ENCODE measurements around the gene IGFL1. TPM values are rescaled to one million over a fixed set of nuclear protein-coding genes. Genes with fewer than 3 reads are reported as not detected.

IGFL1 gene
- total and polyA plus RNA-seq, 10 of the 15 experiments (the other 5 are each of a cell fraction or from before 2014, with no cell fraction given): not detected

DNA sequence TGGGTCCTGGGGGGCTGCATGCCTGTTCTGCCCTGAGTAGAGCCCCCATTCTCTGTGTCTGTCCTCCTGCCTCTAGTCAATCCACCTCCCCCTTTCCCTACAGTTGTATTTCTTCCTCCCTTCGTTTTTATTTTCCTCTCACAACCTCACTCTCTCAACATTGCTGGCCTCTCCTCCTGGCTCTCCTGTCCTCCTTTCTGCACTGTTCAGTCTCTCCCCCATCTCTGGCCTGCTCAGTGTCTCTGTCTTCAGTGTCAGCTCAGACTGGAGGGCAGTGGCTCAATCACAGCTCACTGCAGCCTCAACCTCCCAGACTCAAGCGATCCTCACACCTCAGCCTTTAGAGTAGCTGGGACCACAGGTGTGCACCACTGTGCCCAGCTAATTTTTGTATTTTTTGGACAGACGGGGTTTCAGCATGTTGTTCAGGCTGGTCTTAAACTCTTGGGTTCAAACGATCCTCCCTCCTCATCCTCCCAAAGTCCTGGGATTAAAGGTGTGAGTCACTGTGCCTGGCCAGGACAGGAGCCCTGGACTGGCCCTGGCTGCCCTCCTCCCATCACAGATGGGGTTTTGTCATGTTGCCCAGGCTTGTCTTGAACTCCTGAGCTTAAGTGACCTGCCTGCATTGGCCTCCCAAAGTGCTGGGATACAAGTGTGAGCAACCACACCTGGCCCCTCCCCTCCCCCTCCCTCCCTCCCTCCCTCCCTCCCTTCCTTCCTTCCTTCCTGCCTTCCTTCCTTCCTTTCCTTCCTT, 32.0 kb upstream of the IGFL1 start:
- Histone ChIP-seq H3K4me1 (ENCODE audit: control insufficient read depth, insufficient read depth, low read length) (no peaks in the 10 kb centered on the region), H3K79me2 (ENCODE audit: control insufficient read depth, insufficient read depth, low read length) (no peaks in the 10 kb centered on the region), H2AFZ (ENCODE audit: control insufficient read depth, low read depth, low read length) (no peak overlapping the region), H3K27ac (ENCODE audit: control insufficient read depth, insufficient read depth) (no peak overlapping the region), H3K27me3 (replicated peaks in 1 of 2; ENCODE audit: control insufficient read depth in 2 of 2, insufficient read depth in 2 of 2, low read length in 1 of 2) (no peaks in the 10 kb centered on the region; a peak in 1 of 4 replicates), H3K36me3 (ENCODE audit: control insufficient read depth in 2 of 2, insufficient read depth in 2 of 2, low read length in 1 of 2) (no peaks in the 10 kb centered on the region), H3K4me2 (ENCODE audit: control insufficient read depth, insufficient read depth) (no peak overlapping the region), H3K9me3 (replicated peaks; ENCODE audit: control insufficient read depth, insufficient read depth, low read length) (no peaks in the 10 kb centered on the region), H3K4me3 (no peak overlapping the region), H4K20me1 (ENCODE audit: control insufficient read depth, insufficient read depth) (no peaks in the 10 kb centered on the region), H3K9ac (ENCODE audit: control insufficient read depth, insufficient read depth, low read length) (no peak overlapping the region)
- no peak for DNase-seq (ENCODE audit: low read depth, low spot score)
- no peak for FAIRE-seq
- RAD21 ChIA-PET (ENCODE audit: unreplicated experiment): no interaction called here
- in situ Hi-C loops (cut with MboI): no loop called here
- CTCF ChIA-PET: no interaction called here
- no TSS peak for BruUV-seq (replicated peaks)
- TF ChIP-seq IKZF1 (conservative IDR thresholded peaks at IDR 0.05) (no peak), SMAD5 (IDR thresholded peaks at IDR 0.05; ENCODE audit: low read depth) (no peak), SP1 (IDR thresholded peaks at IDR 0.05; ENCODE audit: low read depth, low read length) (no peak)
- TF ChIP-seq, protein P1, sequence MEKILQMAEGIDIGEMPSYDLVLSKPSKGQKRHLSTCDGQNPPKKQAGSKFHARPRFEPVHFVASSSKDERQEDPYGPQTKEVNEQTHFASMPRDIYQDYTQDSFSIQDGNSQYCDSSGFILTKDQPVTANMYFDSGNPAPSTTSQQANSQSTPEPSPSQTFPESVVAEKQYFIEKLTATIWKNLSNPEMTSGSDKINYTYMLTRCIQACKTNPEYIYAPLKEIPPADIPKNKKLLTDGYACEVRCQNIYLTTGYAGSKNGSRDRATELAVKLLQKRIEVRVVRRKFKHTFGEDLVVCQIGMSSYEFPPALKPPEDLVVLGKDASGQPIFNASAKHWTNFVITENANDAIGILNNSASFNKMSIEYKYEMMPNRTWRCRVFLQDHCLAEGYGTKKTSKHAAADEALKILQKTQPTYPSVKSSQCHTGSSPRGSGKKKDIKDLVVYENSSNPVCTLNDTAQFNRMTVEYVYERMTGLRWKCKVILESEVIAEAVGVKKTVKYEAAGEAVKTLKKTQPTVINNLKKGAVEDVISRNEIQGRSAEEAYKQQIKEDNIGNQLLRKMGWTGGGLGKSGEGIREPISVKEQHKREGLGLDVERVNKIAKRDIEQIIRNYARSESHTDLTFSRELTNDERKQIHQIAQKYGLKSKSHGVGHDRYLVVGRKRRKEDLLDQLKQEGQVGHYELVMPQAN (conservative IDR thresholded peaks at IDR 0.05): no peak
- SMC1A ChIA-PET (ENCODE audit: uncharacterized antibody, unreplicated experiment): no interaction called here
- no peak for ATAC-seq
- WGBS (ENCODE audit: insufficient coverage, insufficient replicate concordance, low lambda C conversion rate, missing lambda C conversion rate): 18% methylated on average over 4 of the region's 4 CpGs
- POLR2A ChIA-PET: no interaction called here
- intact Hi-C loops (cut with micrococcal nuclease; ENCODE audit: unreplicated experiment): no loop called here

DNA sequence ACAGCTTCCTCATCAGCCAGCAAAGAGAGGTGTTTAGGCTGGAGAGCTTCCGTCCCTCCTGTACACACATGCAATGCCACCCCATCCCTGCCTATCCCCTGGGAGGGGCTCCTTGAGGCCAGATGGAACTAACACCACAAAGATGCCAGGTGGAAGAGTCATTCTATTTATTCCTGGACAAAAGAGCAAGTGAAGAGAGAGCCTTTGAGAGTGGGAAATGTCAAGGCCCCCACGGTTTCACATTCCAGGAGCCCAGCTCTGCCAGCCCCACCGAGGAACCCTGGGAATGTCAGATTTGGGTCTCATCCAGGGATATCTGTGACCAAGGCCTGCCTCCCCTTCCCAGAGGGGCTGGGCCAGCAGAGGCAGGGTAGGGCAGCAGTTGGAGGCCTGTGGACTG, 30.8 kb upstream of the IGFL1 start:
- Histone ChIP-seq H3K79me2 (ENCODE audit: control insufficient read depth, insufficient read depth, low read length) (no peaks in the 10 kb centered on the region), H3K4me1 (ENCODE audit: control insufficient read depth, insufficient read depth, low read length) (no peaks in the 10 kb centered on the region), H3K4me2 (ENCODE audit: control insufficient read depth, insufficient read depth) (no peak overlapping the region), H3K27ac (ENCODE audit: control insufficient read depth, insufficient read depth) (no peak overlapping the region), H3K9ac (ENCODE audit: control insufficient read depth, insufficient read depth, low read length) (no peak overlapping the region), H3K9me3 (replicated peaks; ENCODE audit: control insufficient read depth, insufficient read depth, low read length) (no peaks in the 10 kb centered on the region), H3K36me3 (ENCODE audit: control insufficient read depth in 2 of 2, insufficient read depth in 2 of 2, low read length in 1 of 2) (no peaks in the 10 kb centered on the region), H3K27me3 (replicated peaks in 1 of 2; ENCODE audit: control insufficient read depth in 2 of 2, insufficient read depth in 2 of 2, low read length in 1 of 2) (peaks cover 0 to 2% of the 10 kb centered on the region in 2 experiments; a peak in 2 of 4 replicates), H4K20me1 (ENCODE audit: control insufficient read depth, insufficient read depth) (no peaks in the 10 kb centered on the region), H2AFZ (ENCODE audit: control insufficient read depth, low read depth, low read length) (no peak overlapping the region), H3K4me3 (no peak overlapping the region)
- RAD21 ChIA-PET (ENCODE audit: unreplicated experiment): no interaction called here
- SMC1A ChIA-PET (ENCODE audit: uncharacterized antibody, unreplicated experiment): no interaction called here
- intact Hi-C loops (cut with micrococcal nuclease; ENCODE audit: unreplicated experiment): no loop called here
- DNase-seq (ENCODE audit: low read depth, low spot score): no peak
- BruUV-seq (replicated peaks): no TSS peak
- ATAC-seq: no peak
- 18% methylated on average over 3 of the region's 3 CpGs for WGBS (ENCODE audit: insufficient coverage, insufficient replicate concordance, low lambda C conversion rate, missing lambda C conversion rate)
- FAIRE-seq: no peak
- CTCF ChIA-PET: no interaction called here
- POLR2A ChIA-PET: no interaction called here
- in situ Hi-C loops (cut with MboI): no loop called here
- no peak for TF ChIP-seq POLR2AphosphoS2 (IDR thresholded peaks at IDR 0.05; ENCODE audit: low read depth, low read length)
- TF ChIP-seq, protein P2, sequence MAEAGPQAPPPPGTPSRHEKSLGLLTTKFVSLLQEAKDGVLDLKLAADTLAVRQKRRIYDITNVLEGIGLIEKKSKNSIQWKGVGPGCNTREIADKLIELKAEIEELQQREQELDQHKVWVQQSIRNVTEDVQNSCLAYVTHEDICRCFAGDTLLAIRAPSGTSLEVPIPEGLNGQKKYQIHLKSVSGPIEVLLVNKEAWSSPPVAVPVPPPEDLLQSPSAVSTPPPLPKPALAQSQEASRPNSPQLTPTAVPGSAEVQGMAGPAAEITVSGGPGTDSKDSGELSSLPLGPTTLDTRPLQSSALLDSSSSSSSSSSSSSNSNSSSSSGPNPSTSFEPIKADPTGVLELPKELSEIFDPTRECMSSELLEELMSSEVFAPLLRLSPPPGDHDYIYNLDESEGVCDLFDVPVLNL (IDR thresholded peaks at IDR 0.05; ENCODE audit: low read depth, low read length): no peak
- TF ChIP-seq, protein P3, sequence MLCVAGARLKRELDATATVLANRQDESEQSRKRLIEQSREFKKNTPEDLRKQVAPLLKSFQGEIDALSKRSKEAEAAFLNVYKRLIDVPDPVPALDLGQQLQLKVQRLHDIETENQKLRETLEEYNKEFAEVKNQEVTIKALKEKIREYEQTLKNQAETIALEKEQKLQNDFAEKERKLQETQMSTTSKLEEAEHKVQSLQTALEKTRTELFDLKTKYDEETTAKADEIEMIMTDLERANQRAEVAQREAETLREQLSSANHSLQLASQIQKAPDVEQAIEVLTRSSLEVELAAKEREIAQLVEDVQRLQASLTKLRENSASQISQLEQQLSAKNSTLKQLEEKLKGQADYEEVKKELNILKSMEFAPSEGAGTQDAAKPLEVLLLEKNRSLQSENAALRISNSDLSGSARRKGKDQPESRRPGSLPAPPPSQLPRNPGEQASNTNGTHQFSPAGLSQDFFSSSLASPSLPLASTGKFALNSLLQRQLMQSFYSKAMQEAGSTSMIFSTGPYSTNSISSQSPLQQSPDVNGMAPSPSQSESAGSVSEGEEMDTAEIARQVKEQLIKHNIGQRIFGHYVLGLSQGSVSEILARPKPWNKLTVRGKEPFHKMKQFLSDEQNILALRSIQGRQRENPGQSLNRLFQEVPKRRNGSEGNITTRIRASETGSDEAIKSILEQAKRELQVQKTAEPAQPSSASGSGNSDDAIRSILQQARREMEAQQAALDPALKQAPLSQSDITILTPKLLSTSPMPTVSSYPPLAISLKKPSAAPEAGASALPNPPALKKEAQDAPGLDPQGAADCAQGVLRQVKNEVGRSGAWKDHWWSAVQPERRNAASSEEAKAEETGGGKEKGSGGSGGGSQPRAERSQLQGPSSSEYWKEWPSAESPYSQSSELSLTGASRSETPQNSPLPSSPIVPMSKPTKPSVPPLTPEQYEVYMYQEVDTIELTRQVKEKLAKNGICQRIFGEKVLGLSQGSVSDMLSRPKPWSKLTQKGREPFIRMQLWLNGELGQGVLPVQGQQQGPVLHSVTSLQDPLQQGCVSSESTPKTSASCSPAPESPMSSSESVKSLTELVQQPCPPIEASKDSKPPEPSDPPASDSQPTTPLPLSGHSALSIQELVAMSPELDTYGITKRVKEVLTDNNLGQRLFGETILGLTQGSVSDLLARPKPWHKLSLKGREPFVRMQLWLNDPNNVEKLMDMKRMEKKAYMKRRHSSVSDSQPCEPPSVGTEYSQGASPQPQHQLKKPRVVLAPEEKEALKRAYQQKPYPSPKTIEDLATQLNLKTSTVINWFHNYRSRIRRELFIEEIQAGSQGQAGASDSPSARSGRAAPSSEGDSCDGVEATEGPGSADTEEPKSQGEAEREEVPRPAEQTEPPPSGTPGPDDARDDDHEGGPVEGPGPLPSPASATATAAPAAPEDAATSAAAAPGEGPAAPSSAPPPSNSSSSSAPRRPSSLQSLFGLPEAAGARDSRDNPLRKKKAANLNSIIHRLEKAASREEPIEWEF (IDR thresholded peaks at IDR 0.05; ENCODE audit: insufficient replicate concordance, low read depth, low read length): no peak
- no peak for TF ChIP-seq PAX8 (IDR thresholded peaks at IDR 0.05)

Measured in GM12878 (cell line).